Pancreas (tissue), 10 donors: Measurements from ENCODE around the gene VWA7. TPM values are rescaled to one million over a fixed set of nuclear protein-coding genes. Genes with fewer than 3 reads are reported as not detected.

Source experiments
- ATAC-seq, 4 donors: fragments of 200-7000 bp; cut with Tn5 transposase; one replicate each; pipeline versions ENCODE4 v1.8.0 to v1.9.1; 2020; ENCODE audit warnings: mild to moderate bottlenecking in 4 of 4, moderate library complexity in 4 of 4
- DNase-seq, 6 donors: peaks; one replicate each; pipeline ENCODE4 v3.0.0-alpha.2; 2020
- FAIRE-seq: peaks from 2 replicates; lab custom pipeline; 2012; peaks lifted over from hg19 to GRCh38; lab: Jason Lieb, UNC
- H3K27ac ChIP-seq, 4 donors: fragments of 200-600 bp; sonication (generic); 1 replicate in 3 of 4; 2 replicates in 1 of 4; pipeline versions ENCODE4 v1.5.0 to v1.8.0; 2020
- H3K27me3 ChIP-seq, 4 donors: fragments of 200-600 bp; one replicate each; pipeline ENCODE4 v1.8.0; 2021
- H3K36me3 ChIP-seq, 3 donors: fragments of 200-600 bp; sonication (generic) in 1 of 3; one replicate each; pipeline versions ENCODE4 v1.5.0 to v1.8.0; 2020 to 2021
- H3K4me1 ChIP-seq, 3 donors: fragments of 200-600 bp; one replicate each; pipeline ENCODE4 v1.8.0; 2021
- H3K4me3 ChIP-seq, 4 donors: fragments of 200-600 bp; sonication (generic) in 2 of 4; one replicate each; pipeline versions ENCODE4 v1.5.0 to v1.8.0; 2020 to 2021
- H3K9me3 ChIP-seq, 4 donors: fragments of 200-600 bp; one replicate each; pipeline ENCODE4 v1.8.0; 2021
- WGBS, 2 donors: extraction: QIAGEN DNeasy Blood & Tissue Kit; methylation state at CpG; one replicate each; pipeline ENCODE4 v1.1.7; 2013; 5-methylcytosine and 5-hydroxymethylcytosine counted together
- intact Hi-C, 3 donors: fragments of 100-400 bp; cut with DNase I; formaldehyde crosslinking; loops; one replicate each; pipeline versions ENCODE4 v1.11.1 to v1.14.2; 2022
- polyA plus RNA-seq, 2 donors: library from polyadenylated mRNA; stranded (reverse); fragments of 200-250 nt; gene quantifications; one replicate each; pipeline ENCODE4 v1.2.3, GENCODE V29; 2013
- total RNA-seq, 6 donors: library from RNA; stranded (reverse); fragmentation: NEBNext Ultra II Directional in 4 of 6; extraction: Animal tissue kit (Norgen Biotek cat#: 25700) in 4 of 6; gene quantifications; one replicate each; pipeline versions ENCODE4 v1.2.1 to v1.2.4, GENCODE V29; 2021 to 2023
- TF ChIP-seq, protein P1 (sequence below), 4 donors: fragments of 200-600 bp; sonication (generic) in 3 of 4; IDR thresholded peaks; one replicate each; pipeline versions ENCODE4 v1.5.0 to v1.8.0; 2021; ENCODE audit warnings: antibody characterized with exemption in 4 of 4
- donor health status: healthy with polysubstance abuse.
- donor health status: DM: no; HTN: no; CAD: no; lungs with moderate emphysema.
- donor health status: DM: no; HTN: no; CAD: no.
- donor health status: control.
- donor health status: control.
- donor health status: Bipolar disorder and iron deficiency.
- donor health status: DM: yes; HTN: yes; CAD: no.
- donor health status: DM: no; HTN: no; CAD: no.
- donor health status: DM: no; HTN: no; CAD: no.
- donor health status: DM: yes; HTN: yes; CAD: no.

Gene VWA7
- total and polyA plus RNA-seq, 8 donors, result 2.9 to 11.9 (median 4.8) TPM

DNA sequence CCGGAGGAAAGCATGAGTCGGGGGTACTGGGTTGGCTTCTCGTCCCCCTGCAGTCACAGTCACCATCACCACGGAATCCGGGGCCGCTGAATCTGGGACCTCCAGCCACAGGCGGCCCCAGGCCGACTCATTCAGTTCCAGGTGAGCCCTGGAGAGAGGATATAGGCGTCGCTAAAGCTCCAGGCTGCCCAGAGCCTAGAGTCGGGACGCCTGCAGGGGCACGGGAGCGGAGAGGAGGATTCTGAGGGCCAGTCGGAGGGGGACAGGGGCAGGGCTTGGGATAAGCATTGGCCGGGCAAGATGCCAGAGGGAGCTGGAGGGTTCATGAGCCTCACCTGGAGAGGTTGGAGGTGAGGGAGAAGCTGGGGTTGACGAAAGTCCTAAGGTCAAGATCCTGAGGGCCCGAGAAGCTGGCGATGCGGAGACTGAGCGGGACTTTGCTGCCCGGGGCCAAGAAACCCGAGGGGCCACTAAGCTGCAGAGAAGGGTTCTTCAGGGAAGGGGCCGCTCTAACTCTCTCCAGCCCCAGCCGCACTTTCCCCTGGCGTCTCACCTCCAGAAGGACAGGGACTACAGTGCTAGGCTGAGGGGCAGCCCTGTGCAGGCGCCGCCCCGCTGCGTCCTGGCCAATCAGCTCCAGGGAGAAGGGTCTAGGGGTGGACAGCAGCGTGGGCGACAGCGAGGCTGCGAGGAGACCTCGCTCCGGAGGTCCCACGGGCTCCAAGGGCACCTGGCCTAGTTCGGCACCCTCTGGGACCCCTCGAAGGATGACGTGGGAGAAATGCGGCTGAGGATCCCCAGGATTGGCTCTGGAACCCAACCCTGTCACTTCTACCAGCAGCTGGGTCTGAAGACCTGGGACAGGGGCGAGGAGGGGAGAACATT, 11.0 kb downstream of the VWA7 start:
- FAIRE-seq (no peak), DNase-seq (peak in 1 of 6 donors; percentile 70), ATAC-seq (peak in 1 of 4 donors; percentile 32)
- TF ChIP-seq, protein P1, sequence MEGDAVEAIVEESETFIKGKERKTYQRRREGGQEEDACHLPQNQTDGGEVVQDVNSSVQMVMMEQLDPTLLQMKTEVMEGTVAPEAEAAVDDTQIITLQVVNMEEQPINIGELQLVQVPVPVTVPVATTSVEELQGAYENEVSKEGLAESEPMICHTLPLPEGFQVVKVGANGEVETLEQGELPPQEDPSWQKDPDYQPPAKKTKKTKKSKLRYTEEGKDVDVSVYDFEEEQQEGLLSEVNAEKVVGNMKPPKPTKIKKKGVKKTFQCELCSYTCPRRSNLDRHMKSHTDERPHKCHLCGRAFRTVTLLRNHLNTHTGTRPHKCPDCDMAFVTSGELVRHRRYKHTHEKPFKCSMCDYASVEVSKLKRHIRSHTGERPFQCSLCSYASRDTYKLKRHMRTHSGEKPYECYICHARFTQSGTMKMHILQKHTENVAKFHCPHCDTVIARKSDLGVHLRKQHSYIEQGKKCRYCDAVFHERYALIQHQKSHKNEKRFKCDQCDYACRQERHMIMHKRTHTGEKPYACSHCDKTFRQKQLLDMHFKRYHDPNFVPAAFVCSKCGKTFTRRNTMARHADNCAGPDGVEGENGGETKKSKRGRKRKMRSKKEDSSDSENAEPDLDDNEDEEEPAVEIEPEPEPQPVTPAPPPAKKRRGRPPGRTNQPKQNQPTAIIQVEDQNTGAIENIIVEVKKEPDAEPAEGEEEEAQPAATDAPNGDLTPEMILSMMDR (IDR thresholded peaks at IDR 0.05), result no peak
- Histone ChIP-seq H3K27ac (no peak overlapping the region), H3K4me3 (no peak overlapping the region), H3K4me1 (no peaks in the 10 kb centered on the region), H3K9me3 (no peaks in the 10 kb centered on the region), H3K36me3 (no peaks in the 10 kb centered on the region), H3K27me3 (no peaks in the 10 kb centered on the region)
- intact Hi-C loops, result loop anchor here in 1 of 3 donors (5.0 kb wide), 1 partner anchor 84 kb away; the partner anchor contains the start of gene LY6G5C
- 40 to 47% methylated on average over 41 to 42 of the region's 42 CpGs for WGBS, 2 donors

DNA sequence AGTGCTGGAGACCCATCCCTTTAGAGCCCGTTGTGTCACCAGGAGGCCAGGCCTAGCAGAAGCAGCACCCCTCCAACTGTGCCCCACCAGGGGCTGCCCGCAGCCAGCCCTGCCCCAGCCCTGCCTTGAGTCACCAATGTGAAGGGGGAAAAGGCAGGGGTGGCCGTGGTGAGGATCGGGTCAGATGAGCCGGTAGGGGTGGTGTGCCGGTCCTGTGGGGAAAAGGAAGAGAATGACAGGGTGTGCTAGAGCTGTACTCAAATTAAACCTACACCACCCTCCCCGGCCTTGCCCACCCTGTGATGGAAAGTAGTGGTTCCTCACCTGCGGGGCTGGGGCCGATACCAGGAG, 11.6 kb downstream of the VWA7 start:
- Histone ChIP-seq H3K36me3 (no peaks in the 10 kb centered on the region), H3K27ac (no peak overlapping the region), H3K4me3 (no peak overlapping the region), H3K9me3 (no peaks in the 10 kb centered on the region), H3K4me1 (no peaks in the 10 kb centered on the region), H3K27me3 (no peaks in the 10 kb centered on the region)
- 80 to 85% methylated on average over 9 of the region's 9 CpGs for WGBS, 2 donors
- FAIRE-seq (no peak), ATAC-seq (no peak), DNase-seq (peak in 1 of 6 donors; percentile 41)
- intact Hi-C loops, result loop anchor here in 1 of 3 donors (5.0 kb wide), 1 partner anchor 83 kb away; the partner anchor contains the start of gene LY6G5C
- TF ChIP-seq, protein P1 (IDR thresholded peaks at IDR 0.05), result no peak

DNA sequence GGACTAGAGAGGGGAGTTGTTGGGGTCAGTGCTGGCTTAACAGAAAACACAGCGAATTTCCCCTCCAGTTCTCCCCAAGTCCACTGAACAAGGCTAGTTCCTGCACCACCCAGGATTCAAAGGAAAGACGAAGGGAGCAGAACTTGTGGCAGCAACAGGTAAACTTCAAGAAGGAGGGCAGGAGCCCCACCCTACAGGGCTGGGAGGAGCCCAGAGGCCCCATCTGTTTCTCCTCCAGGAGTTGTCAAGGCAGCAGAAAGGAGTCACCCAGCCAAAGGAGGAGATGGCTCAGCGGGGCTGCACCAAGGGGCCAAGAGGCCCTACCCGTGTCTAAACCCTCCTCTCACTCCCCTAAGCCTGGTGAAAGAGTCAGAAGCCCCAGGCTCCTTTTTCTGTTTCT, 12.9 kb downstream of the VWA7 start:
- intact Hi-C loops, result no loop called here
- TF ChIP-seq, protein P1 (IDR thresholded peaks at IDR 0.05), result no peak
- FAIRE-seq, result no peak
- 80 to 89% methylated on average over 4 of the region's 4 CpGs for WGBS, 2 donors
- Histone ChIP-seq H3K36me3 (no peaks in the 10 kb centered on the region), H3K9me3 (no peaks in the 10 kb centered on the region), H3K4me3 (no peak overlapping the region), H3K4me1 (no peaks in the 10 kb centered on the region), H3K27ac (no peak overlapping the region), H3K27me3 (no peaks in the 10 kb centered on the region)
- no peak for ATAC-seq
- no peak for DNase-seq

DNA sequence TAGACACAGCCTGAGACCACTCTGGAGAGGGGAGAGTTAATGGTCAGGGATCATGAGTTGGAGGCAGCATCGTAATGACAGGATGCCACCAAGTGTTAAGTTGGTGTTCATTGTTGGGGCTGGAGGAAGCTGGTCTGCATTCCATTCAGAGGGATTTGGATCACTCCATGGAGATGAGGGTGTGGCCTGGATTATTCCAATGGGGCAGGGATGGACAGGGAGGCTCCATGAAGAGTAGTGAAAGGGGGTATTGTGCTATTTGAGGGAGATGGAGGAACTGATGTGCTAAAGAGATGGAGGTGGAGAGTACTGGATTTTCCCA, 13.5 kb downstream of the VWA7 start:
- H3K4me1 ChIP-seq, result no peaks in the 10 kb centered on the region
- FAIRE-seq, result no peak
- DNase-seq, result no peak

More for the DNA sequence above, 13.5 kb downstream of the VWA7 start:
- Histone ChIP-seq H3K4me3 (no peak overlapping the region), H3K27me3 (no peaks in the 10 kb centered on the region), H3K36me3 (no peaks in the 10 kb centered on the region), H3K9me3 (no peaks in the 10 kb centered on the region), H3K27ac (no peak overlapping the region)
- peak in 1 of 4 donors; percentile 46 for ATAC-seq
- WGBS, 2 donors, result 22 to 42% methylated on average over 1 of the region's 1 CpG
- intact Hi-C loops, result no loop called here
- TF ChIP-seq, protein P1 (IDR thresholded peaks at IDR 0.05), result no peak
